ENCODE measurements around the gene FEM1A. TPM values are rescaled to one million over a fixed set of nuclear protein-coding genes. Genes with fewer than 3 reads are reported as not detected.

The FEM1A gene
- total and polyA plus RNA-seq, 10 of the 15 experiments (the other 5 are each of a cell fraction or from before 2014, with no cell fraction given) = 0.27 to 17.4 (median 3.8) TPM

DNA sequence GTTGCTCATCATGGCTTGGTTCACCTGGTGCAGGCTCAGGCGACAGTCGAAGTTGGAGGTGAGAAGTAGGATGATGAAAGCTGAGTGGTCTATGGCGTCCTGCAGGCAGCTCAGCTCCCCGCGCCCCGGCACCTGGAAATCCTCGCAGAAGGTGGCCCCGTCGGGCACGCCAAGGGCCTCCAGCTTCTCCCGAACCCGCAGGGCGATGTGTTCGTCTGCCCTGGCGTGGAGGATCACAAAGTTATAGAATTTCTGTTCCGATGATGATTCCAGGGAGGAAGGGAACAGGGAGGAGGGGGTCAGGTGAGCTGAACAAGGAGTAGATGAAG, 25.4 kb downstream of the FEM1A start:
- Histone ChIP-seq H3K4me2 (ENCODE audit: control insufficient read depth, insufficient read depth) (no peak overlapping the region), H2AFZ (ENCODE audit: control insufficient read depth, low read depth, low read length) (no peak overlapping the region), H3K27me3 (replicated peaks in 1 of 2; ENCODE audit: control insufficient read depth in 2 of 2, insufficient read depth in 2 of 2, low read length in 1 of 2) (no peaks in the 10 kb centered on the region), H3K9me3 (replicated peaks; ENCODE audit: control insufficient read depth, insufficient read depth, low read length) (no peaks in the 10 kb centered on the region; the same call in 2 of the 3 replicates), H3K4me3 (no peak overlapping the region), H3K79me2 (ENCODE audit: control insufficient read depth, insufficient read depth, low read length) (peaks cover 2% of the 10 kb centered on the region), H3K27ac (ENCODE audit: control insufficient read depth, insufficient read depth) (no peak overlapping the region), H3K9ac (ENCODE audit: control insufficient read depth, insufficient read depth, low read length) (no peak overlapping the region), H3K36me3 (ENCODE audit: control insufficient read depth in 2 of 2, insufficient read depth in 2 of 2, low read length in 1 of 2) (peaks cover 5 to 25% of the 10 kb centered on the region in 2 experiments; a peak in 3 of 4 replicates), H3K4me1 (ENCODE audit: control insufficient read depth, insufficient read depth, low read length) (peaks cover 12% of the 10 kb centered on the region), H4K20me1 (ENCODE audit: control insufficient read depth, insufficient read depth) (no peaks in the 10 kb centered on the region)
- RAD21 ChIA-PET (ENCODE audit: unreplicated experiment) = no interaction called here
- BruUV-seq (replicated peaks) = TSS peak; percentile 59
- SMC1A ChIA-PET (ENCODE audit: uncharacterized antibody, unreplicated experiment) = no interaction called here
- no peak for DNase-seq (ENCODE audit: low read depth, low spot score)
- no peak for FAIRE-seq
- WGBS (ENCODE audit: insufficient coverage, insufficient replicate concordance, low lambda C conversion rate, missing lambda C conversion rate) = 96% methylated on average over 16 of the region's 16 CpGs
- intact Hi-C loops (cut with micrococcal nuclease; ENCODE audit: unreplicated experiment) = no loop called here
- POLR2A ChIA-PET = interaction anchor here (0.6 to 0.8 kb wide), 2 partner anchors 36 to 95 kb away, joined by 4 to 6 read pairs; no protein-coding TSS in a partner anchor
- in situ Hi-C loops (cut with MboI) = no loop called here
- 0 out of 2 replicates have a peak, but pooled peaks have one; percentile 21 for TF ChIP-seq POLR2AphosphoS2 (IDR thresholded peaks at IDR 0.05; ENCODE audit: low read depth, low read length)
- TF ChIP-seq TAF1 (IDR thresholded peaks at IDR 0.05; ENCODE audit: borderline replicate concordance, low read depth, low read length) = no peak
- TF ChIP-seq, protein P1, sequence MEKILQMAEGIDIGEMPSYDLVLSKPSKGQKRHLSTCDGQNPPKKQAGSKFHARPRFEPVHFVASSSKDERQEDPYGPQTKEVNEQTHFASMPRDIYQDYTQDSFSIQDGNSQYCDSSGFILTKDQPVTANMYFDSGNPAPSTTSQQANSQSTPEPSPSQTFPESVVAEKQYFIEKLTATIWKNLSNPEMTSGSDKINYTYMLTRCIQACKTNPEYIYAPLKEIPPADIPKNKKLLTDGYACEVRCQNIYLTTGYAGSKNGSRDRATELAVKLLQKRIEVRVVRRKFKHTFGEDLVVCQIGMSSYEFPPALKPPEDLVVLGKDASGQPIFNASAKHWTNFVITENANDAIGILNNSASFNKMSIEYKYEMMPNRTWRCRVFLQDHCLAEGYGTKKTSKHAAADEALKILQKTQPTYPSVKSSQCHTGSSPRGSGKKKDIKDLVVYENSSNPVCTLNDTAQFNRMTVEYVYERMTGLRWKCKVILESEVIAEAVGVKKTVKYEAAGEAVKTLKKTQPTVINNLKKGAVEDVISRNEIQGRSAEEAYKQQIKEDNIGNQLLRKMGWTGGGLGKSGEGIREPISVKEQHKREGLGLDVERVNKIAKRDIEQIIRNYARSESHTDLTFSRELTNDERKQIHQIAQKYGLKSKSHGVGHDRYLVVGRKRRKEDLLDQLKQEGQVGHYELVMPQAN (conservative IDR thresholded peaks at IDR 0.05) = no peak
- CTCF ChIA-PET = interaction anchor here (0.9 to 2.2 kb wide), 3 partner anchors 12 to 95 kb away, joined by 3 to 10 read pairs (median 6); no protein-coding TSS in a partner anchor
- ATAC-seq = no peak

Measured in GM12878 (cell line).